Keratinocyte (primary cell): ENCODE measurements around the gene UPB1.

ENCODE experiments used
- CTCF ChIP-seq, 3 experiments: IDR thresholded peaks in 1 of 3; conservative IDR thresholded peaks in 1 of 3; optimal IDR thresholded peaks in 1 of 3; 2 replicates in 2 of 3; 3 replicates in 1 of 3; pipeline versions ENCODE3 to v1.5.1; 2011; ENCODE audit warnings: low read length in 3 of 3, mild to moderate bottlenecking in 3 of 3, moderate library complexity in 2 of 3, control low read depth in 1 of 3, inconsistent platforms in 1 of 3; ENCODE audit not compliant: insufficient read depth in 2 of 3; ENCODE audit errors: extremely low read depth in 1 of 3
- EZH2 ChIP-seq: IDR thresholded peaks from one replicate; pipeline ENCODE4 v1.6.1; 2012; ENCODE audit warnings: inconsistent platforms, mild to moderate bottlenecking, low read length, moderate library complexity

- TF ChIP-seq CTCF (optimal IDR thresholded peaks at IDR 0.05 in 1 of 3, IDR thresholded peaks at IDR 0.05 in 1 of 3, conservative IDR thresholded peaks at IDR 0.05 in 1 of 3; ENCODE audit: extremely low read depth in 1 of 3, insufficient read depth in 2 of 3, low read length in 3 of 3) (no peak), EZH2 (no peak)
Measured at GRCh38 chr22:24465975-24466374, 29.2 kb upstream of the UPB1 start.
